ENCODE measurements around the gene TINAGL1. TPM values are rescaled to one million over a fixed set of nuclear protein-coding genes. Genes with fewer than 3 reads are reported as not detected.
A peak's percentile ranks its signal among the peaks of the same experiment; 100 is the strongest.

TINAGL1 gene
- total and polyA plus RNA-seq, 2 of the 13 experiments (the other 11 are each of a cell fraction or from before 2014, with no cell fraction given): 24.7 to 76.8 TPM

GRCh38 chr1:31548907-31549808, 27.2 kb upstream of the TINAGL1 start (continued):
- TF ChIP-seq ZNF263 (CRISPR knock-in tag; IDR thresholded peaks at IDR 0.05): peak; percentile 37; the same call in 1 of the 2 replicates
- TF ChIP-seq ZNF337 (CRISPR knock-in tag; IDR thresholded peaks at IDR 0.05; ENCODE audit: borderline replicate concordance, low read depth): no peak
- TF ChIP-seq, protein P1, sequence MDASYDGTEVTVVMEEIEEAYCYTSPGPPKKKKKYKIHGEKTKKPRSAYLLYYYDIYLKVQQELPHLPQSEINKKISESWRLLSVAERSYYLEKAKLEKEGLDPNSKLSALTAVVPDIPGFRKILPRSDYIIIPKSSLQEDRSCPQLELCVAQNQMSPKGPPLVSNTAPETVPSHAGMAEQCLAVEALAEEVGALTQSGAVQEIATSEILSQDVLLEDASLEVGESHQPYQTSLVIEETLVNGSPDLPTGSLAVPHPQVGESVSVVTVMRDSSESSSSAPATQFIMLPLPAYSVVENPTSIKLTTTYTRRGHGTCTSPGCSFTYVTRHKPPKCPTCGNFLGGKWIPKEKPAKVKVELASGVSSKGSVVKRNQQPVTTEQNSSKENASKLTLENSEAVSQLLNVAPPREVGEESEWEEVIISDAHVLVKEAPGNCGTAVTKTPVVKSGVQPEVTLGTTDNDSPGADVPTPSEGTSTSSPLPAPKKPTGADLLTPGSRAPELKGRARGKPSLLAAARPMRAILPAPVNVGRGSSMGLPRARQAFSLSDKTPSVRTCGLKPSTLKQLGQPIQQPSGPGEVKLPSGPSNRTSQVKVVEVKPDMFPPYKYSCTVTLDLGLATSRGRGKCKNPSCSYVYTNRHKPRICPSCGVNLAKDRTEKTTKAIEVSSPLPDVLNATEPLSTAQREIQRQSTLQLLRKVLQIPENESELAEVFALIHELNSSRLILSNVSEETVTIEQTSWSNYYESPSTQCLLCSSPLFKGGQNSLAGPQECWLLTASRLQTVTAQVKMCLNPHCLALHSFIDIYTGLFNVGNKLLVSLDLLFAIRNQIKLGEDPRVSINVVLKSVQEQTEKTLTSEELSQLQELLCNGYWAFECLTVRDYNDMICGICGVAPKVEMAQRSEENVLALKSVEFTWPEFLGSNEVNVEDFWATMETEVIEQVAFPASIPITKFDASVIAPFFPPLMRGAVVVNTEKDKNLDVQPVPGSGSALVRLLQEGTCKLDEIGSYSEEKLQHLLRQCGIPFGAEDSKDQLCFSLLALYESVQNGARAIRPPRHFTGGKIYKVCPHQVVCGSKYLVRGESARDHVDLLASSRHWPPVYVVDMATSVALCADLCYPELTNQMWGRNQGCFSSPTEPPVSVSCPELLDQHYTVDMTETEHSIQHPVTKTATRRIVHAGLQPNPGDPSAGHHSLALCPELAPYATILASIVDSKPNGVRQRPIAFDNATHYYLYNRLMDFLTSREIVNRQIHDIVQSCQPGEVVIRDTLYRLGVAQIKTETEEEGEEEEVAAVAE (CRISPR knock-in tag; IDR thresholded peaks at IDR 0.05; ENCODE audit: borderline replicate concordance): peak; percentile 51; the same call in 1 of the 2 replicates
- TF ChIP-seq JUND (CRISPR knock-in tag; IDR thresholded peaks at IDR 0.05): peak; percentile 48
- TF ChIP-seq ZNF562 (CRISPR knock-in tag; IDR thresholded peaks at IDR 0.05; ENCODE audit: borderline replicate concordance): no peak
- peak; percentile 39; the same call in 1 of the 2 replicates for TF ChIP-seq FOXK1 (CRISPR knock-in tag; IDR thresholded peaks at IDR 0.05; ENCODE audit: borderline replicate concordance, low read depth)
- TF ChIP-seq IRX3 (CRISPR knock-in tag; IDR thresholded peaks at IDR 0.05; ENCODE audit: borderline replicate concordance, low read depth): no peak
- no peak for TF ChIP-seq ZNF44 (CRISPR knock-in tag; IDR thresholded peaks at IDR 0.05)
- TF ChIP-seq POGZ (CRISPR knock-in tag; IDR thresholded peaks at IDR 0.05): peak; percentile 2
- TF ChIP-seq MTA1 (CRISPR knock-in tag; IDR thresholded peaks at IDR 0.05; ENCODE audit: borderline replicate concordance): peak; percentile 15; the same call in 1 of the 2 replicates
- TF ChIP-seq, protein P2, sequence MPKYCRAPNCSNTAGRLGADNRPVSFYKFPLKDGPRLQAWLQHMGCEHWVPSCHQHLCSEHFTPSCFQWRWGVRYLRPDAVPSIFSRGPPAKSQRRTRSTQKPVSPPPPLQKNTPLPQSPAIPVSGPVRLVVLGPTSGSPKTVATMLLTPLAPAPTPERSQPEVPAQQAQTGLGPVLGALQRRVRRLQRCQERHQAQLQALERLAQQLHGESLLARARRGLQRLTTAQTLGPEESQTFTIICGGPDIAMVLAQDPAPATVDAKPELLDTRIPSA (CRISPR knock-in tag; IDR thresholded peaks at IDR 0.05; ENCODE audit: borderline replicate concordance): no peak
- no peak for TF ChIP-seq ZNF180 (CRISPR knock-in tag; IDR thresholded peaks at IDR 0.05; ENCODE audit: borderline replicate concordance, low read depth)
- no peak for TF ChIP-seq ZBTB2 (CRISPR knock-in tag; IDR thresholded peaks at IDR 0.05; ENCODE audit: low read depth)

Measured in HepG2 (cell line).